KOPT-K1 (cell line): Measurements from ENCODE around the gene KCNIP3.

Experiments
- H3K27ac ChIP-seq: fragments of 200-600 bp; sonication (generic); 2 replicates; pipeline ENCODE4 v1.5.1; 2016; ENCODE audit warnings: antibody characterized with exemption, mild to moderate bottlenecking, low read depth, low read length; ENCODE audit not compliant: poor library complexity, severe bottlenecking
- H3K36me3 ChIP-seq: fragments of 200-600 bp; sonication (generic); 2 replicates; pipeline ENCODE4 v1.5.1; 2017; ENCODE audit warnings: antibody characterized with exemption, mild to moderate bottlenecking, low read length, moderate library complexity; ENCODE audit not compliant: insufficient read depth
- H3K9me3 ChIP-seq: fragments of 200-600 bp; sonication (generic); 2 replicates; pipeline ENCODE4 v1.5.1; 2017; ENCODE audit warnings: antibody characterized with exemption, low read length, mild to moderate bottlenecking; ENCODE audit not compliant: insufficient read depth, poor library complexity, severe bottlenecking

Gene KCNIP3

DNA sequence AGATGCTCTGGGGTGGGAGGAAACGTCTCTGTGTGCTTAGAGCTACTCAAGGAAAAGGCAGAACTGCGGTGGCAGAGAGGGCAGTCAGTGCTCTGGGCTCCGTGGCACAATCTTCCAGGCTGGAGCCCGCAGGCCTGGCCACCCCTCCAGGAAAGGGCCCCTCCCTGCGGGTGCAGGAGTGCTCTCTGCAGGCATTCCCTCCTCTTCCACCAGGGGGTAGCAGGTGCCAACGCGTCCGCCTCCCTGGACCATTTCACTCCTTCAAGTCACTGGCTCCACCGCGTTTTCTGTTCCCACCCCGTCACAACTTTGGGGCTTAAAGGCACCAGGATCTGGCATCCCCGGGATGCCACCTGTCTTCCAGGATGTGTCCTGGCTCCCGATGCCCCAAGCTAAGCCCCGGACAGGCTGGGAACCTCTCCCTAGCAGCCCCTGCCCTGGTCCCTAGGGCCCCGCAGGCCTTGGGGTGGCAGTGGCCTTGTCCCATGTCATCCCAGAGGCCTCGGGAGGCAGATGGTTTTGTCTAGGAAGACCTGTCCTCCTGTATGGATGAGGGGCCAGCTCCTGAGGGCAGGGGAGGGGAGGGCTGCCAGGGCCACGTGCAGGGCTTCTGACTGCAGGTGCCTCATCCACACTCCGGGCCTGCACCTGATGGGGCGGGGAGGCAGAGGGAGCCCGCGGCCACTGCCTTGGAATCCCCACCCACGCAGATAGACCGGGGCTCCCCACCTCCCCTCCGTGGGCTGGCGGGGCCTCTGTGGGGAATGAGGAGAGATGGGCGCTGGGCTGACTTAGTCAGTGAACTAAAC, 26.4 kb downstream of the KCNIP3 start:
- Histone ChIP-seq H3K9me3 (no peaks in the 10 kb centered on the region), H3K27ac (no peak overlapping the region)

DNA sequence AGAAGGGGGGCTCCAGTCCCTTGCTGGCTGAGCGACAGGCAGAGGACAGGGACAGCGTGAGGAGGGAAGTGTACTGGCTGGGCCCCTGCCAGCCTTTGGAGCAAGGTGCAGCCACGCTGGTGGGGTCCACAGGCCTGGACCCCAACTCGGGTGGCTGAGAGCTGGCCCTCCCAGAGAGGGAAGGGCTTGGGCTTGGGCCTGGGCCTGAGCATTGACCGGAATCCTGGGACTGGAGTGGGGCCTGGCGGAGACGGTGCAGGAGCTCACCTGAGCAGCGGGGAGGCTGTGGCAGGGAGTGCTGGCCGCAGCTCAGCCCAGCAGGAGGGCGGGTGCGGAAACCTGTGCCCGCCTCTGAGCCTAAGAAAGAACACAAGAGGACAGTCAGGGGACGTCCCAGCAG, 27.9 kb downstream of the KCNIP3 start:
- Histone ChIP-seq H3K36me3 (no peaks in the 10 kb centered on the region), H3K9me3 (no peaks in the 10 kb centered on the region), H3K27ac (no peak overlapping the region)

More for the DNA sequence above, 26.4 kb downstream of the KCNIP3 start:
- H3K36me3 ChIP-seq = no peaks in the 10 kb centered on the region

DNA sequence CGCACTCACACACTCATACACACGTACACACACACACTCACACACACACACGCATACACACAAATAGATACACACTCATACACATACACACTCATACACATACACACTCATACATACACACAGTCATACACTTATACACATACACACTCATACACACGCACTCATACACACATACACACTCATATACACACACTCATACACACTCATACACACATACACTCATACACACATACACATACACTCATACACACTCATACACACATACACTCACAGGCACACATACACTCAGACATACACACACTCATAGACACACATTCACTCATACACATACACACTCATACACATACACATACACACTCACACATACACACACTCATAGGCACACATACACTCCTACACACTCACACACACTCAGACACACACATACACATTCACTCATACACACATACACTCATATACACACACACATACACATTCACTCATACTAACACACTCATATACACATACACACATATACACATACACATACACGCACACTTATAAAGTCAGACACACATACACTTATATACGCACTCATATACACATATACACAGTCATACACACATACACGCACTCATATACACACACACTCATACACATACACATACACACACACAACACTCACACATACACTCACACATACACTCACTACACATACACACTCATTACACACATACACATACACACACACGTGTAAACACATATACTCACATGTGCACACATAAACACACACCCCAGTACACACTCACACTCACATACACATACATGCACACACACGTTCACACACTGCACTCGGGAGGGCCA, 28.7 kb downstream of the KCNIP3 start:
- no peak overlapping the region for H3K27ac ChIP-seq
- no peaks in the 10 kb centered on the region for H3K36me3 ChIP-seq
- H3K9me3 ChIP-seq = no peaks in the 10 kb centered on the region

DNA sequence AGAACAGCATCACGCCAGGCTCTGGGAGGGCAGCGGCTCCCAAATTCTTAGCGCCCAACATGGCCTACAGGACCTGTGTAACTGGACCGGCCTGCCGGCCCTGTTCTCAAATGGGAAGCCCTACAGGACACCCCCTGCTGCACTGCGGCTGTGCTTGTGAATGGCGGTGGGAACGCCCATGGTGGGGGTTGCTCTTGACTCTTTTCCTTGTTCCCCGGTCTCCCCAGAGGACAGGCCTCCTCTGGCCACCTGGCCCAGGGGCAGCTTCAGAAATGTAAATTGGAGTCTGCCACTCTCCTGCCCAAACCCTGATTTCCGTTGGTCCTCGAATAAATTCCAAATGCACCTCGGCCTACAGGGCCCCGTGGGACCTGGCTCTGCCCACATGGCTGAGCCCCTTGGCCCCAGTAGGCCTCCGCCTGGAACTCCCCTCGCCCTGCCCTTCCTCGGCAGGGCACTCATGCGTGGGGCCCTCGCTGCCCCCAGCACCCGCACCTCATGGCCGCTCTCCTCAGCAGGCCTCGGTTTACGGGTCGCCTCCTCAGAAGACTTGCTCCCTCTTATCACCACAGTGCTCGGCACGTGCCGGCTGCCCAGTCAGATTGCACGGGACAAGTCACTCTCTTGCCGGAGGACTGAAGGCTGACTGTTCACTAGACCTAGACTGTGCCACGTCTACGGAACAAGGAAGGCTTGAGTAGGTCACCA, 29.4 kb downstream of the KCNIP3 start:
- no peaks in the 10 kb centered on the region for H3K36me3 ChIP-seq
- H3K9me3 ChIP-seq = no peaks in the 10 kb centered on the region
- H3K27ac ChIP-seq = no peak overlapping the region

DNA sequence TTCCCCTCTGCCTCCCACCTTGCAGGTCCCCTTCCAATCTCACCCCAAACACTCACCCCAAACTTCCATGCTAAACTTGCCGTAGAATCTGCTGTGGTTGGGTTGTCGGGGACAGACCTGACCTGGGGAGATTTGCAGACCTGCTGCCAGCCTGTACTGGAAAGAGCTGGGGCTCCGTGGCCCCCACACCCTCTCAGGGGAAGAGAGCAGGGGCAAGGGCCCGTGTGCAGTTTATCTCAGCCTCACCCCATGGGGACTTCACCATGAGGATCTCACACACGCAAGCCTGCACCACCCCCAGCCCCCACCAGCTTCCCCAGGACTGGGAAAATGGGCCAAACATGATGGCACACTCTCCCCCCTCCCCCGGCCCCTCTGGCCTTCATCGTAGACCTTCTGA, 30.7 kb downstream of the KCNIP3 start:
- Histone ChIP-seq H3K36me3 (no peaks in the 10 kb centered on the region), H3K9me3 (no peaks in the 10 kb centered on the region), H3K27ac (no peak overlapping the region)

DNA sequence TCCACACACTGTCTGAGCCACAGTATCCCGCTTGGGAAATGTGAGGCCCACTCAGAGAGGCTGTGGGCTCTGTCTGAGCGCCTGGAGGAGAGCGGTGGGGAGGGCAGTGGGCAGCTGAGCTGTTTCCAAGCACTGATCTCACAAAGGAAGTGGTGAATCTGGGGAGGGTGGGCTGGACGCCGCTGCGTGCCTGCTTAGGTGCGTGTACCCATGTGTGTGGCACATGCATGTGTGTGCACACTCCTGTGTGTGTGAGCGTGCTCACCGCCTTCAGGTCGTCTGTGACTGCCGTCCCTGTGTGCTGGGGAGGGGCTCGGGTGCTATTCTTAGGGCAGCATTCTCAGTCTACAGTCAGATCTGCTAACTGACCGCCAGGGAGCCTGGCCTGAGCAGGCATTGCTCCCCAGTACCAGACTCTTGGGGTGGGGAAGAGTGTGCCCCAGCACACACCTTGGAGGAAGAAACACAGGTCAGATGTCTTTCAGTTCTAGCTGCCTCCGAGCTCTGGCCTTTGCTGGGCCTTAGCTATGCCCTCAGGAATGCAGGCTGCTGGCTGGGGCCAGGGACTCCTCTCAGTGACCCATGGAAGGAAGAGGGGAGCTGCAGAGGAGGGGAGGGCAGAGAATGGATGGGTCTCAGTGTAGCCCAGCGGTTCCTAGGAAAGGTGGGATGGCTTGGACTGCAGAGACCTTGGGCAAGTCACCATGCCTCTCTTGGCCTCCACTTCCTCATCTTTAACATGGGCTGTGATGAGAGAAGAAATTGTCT, 31.4 kb downstream of the KCNIP3 start:
- Histone ChIP-seq H3K27ac (no peak overlapping the region), H3K36me3 (no peaks in the 10 kb centered on the region), H3K9me3 (no peaks in the 10 kb centered on the region)

DNA sequence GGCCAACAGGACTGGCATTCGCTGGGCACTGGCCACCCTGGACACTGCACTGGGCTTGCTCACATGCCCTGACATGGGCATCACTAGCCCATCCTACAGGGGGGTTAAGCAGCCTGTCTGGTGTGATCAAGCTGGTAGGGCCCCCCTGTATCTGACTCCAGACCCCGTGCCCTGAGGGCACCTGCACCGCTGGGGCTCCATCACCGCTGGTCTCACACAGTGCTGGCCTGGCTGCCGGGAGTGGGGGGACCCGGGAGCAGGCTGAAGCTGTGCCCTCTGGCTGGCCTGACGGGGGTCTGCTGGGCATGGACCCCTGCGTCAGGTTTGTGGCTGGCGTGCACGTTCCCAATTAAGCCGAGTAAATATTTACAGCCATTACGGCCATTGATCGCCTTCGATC, 32.3 kb downstream of the KCNIP3 start:
- no peak overlapping the region for H3K27ac ChIP-seq
- H3K9me3 ChIP-seq = no peaks in the 10 kb centered on the region
- no peaks in the 10 kb centered on the region for H3K36me3 ChIP-seq

DNA sequence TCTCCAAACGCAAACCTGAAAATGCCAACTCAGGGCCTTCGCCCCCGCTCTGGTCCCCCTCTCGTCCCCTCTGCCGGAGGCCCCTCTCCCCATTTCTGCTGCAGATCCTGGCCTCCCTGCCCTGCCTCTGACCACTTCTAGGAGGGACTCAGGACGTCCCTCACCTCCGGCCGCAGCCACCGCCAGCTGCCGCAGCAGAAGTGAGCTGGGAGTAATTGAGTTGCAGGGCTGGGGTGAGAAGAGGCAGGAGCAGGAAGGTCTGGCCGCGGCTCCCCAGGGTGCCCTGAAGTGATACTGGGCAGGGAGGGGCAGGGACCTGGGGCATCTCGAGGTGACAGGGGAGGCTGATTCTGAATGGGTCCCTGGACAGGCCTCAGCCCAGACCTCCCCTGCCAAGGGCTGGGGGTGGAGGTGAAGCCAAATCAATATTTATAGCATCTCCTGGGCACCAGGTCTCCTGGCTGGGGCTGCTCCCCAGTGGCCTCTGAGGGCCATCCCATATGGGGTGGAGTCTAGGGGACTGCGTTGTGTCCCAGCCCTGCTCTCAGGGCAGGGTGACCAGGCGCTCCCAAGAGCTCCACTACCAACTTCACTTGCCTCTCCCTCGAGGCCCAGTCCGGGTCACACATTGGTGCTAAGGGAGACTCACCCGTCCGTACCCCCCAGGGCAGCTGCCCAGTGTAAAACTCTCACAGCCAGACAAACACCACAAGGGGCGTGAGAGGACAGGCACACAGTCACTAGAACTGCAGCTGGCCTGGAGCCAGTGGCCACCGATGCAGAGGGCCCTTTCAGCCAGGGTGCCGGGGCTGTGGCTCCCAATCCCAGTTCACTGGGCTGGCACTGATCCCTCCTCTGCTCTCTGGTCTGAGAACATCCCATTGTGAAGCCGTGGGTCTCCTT, 33.0 kb downstream of the KCNIP3 start:
- no peaks in the 10 kb centered on the region for H3K9me3 ChIP-seq
- no peaks in the 10 kb centered on the region for H3K36me3 ChIP-seq
- no peak overlapping the region for H3K27ac ChIP-seq

DNA sequence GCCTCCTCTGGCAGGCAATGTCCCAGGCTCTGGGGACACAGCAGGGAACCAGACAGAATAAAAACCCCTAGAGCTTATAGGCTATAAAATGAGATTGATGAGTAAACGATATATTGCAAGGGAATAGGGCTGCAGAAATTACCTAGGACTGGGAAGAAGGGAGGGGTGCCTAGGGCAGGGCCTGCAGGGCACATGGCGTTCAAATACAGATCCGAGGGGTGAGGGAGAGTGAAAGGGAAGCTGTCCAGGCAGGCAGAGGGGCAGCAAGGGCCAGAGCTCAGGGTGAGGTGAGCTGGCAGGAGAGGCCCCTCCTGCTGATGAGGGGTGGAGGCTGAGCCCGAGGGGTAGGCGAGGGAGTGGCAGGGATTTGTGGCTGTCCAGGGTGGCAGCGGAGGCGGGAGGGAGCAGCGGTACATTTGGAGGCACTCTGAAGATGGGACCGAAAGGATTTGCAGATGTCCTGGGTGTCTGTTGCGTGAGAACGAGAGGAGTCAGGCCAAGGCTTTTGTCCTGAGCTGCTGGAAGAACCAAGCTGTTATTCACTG, 33.7 kb downstream of the KCNIP3 start:
- Histone ChIP-seq H3K9me3 (no peaks in the 10 kb centered on the region), H3K36me3 (no peaks in the 10 kb centered on the region), H3K27ac (no peak overlapping the region)

DNA sequence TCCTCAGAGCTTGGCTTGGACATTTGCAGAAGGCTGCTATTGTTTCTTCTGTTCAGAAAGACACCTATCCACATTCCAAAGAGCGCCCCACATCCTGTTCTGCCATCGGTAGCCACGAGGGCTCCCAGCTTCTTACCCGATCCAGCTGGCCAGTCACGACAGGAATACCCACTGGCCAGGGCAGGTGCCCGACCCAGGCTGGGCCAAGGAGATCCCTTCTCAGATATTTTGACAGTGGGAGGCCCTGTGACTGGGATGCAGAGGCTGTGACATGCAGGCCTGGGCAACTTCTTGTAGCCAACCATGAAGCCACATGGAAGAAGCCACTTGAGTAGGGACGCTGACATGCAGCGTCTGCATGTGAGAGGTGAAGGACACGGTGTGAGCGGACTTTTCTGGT, 34.5 kb downstream of the KCNIP3 start:
- Histone ChIP-seq H3K27ac (no peak overlapping the region), H3K9me3 (no peaks in the 10 kb centered on the region), H3K36me3 (no peaks in the 10 kb centered on the region)

DNA sequence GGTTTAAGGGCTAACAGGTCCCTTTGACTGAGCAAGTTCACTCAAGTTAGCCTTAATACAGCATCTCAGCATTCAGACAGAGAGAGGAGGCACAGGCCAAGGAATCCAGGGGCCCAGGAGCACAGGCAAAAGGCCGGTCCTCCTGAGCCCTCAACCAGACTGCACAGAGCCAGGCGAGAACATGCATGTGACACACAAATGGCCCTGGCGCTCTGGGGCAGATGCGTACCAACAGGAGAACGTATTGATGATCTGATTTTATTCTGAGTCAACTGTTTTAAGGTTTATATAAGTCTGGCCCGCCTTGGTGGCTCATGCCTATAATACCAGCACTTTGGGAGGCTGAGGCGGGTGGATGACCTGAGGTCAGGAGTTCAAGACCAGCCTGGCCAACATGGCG, 34.9 kb downstream of the KCNIP3 start:
- Histone ChIP-seq H3K36me3 (no peaks in the 10 kb centered on the region), H3K27ac (no peak overlapping the region), H3K9me3 (no peaks in the 10 kb centered on the region)

DNA sequence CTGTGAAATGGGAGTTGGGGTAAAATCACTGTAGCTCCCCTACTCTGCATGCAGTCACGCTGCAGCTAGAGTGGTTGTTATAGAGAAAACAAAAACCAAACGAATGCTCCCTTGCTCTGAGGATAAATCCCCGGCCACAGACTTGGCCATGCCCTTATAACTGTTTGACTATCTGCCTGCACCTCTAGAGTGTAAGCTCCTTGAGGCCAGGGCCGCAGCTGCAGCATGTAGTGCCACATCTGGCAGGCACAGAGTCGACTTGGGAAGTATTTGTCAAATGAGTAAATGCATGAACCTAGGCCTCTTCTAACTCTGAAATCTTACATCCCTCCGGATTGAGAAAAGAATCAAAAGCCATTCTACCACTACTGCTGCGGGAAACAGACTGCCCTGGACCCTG, 35.9 kb downstream of the KCNIP3 start:
- Histone ChIP-seq H3K9me3 (no peaks in the 10 kb centered on the region), H3K27ac (no peak overlapping the region), H3K36me3 (no peaks in the 10 kb centered on the region)

DNA sequence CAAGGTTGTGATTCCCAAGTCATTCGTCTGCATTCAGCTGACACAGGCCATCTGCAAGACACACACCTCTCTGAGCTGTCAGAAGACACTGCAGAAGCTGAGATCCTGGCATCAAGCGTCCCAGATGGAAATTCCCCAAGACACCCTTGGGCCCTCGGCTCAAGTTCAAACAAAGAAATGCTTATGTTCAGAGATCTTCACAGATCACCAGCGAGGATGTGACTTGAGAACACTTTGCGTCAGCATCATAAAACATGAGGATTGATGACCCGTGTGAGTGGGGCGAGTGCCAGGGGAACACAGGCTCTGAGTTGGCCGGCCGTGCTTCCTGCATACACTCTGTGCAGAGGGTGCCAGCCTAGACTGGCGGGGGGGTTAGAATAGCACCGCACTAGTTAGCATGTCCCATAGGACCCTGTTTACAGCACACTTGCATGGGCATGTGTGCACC, 36.8 kb downstream of the KCNIP3 start:
- Histone ChIP-seq H3K36me3 (no peaks in the 10 kb centered on the region), H3K27ac (no peak overlapping the region), H3K9me3 (no peaks in the 10 kb centered on the region)
